ENCODE data around the gene GALNT1.

DNA sequence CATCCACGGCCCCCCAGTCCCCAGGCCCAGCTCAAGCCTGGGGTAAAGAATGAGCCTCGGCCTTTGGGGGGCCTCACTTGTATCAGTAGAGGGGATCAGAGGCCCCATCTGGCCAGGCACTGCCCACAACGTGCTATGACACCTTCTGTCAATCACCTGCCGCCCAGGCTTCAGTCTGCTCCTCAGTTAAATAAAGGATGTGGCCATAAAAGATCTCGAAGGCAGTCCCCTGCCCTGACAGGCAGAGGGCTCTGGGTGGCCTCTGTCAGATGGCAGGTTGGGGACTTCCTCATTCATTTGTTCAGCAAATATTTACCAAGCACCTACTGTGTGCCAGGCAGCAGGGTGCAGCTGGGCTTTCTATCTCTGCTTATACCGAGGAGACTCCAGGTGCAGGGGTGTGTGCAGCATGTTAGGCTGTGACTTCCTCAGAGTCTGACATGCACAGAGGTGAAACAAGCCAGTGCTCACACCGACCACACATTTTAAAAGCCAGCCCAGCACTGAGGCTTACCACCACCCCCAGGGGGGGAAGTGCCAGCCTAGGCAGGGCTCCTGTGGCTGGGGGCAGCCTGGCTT, 166.4 kb downstream of the GALNT1 start:
- no peak for TF ChIP-seq CTCF (IDR thresholded peaks at IDR 0.05)
- no peak for TF ChIP-seq EZH2 (IDR thresholded peaks at IDR 0.05)
- TF ChIP-seq EZH2phosphoT487 (IDR thresholded peaks at IDR 0.05), result no peak
